GM12878 (cell line): Measurements from ENCODE around the gene EEF2KMT. TPM values are rescaled to one million over a fixed set of nuclear protein-coding genes. Genes with fewer than 3 reads are reported as not detected.

Source experiments
- BMI1 ChIP-seq: fragments of 450-650 bp; IDR thresholded peaks from 2 replicates; pipeline ENCODE4 v1.6.1; 2016; ENCODE audit warnings: mild to moderate bottlenecking, moderate library complexity, borderline replicate concordance
- E2F8 ChIP-seq: fragments of 450-650 bp; IDR thresholded peaks from 2 replicates; pipeline ENCODE4 v1.6.1; 2018; ENCODE audit warnings: mild to moderate bottlenecking, low read depth, moderate library complexity; ENCODE audit not compliant: partially characterized antibody
- ELK1 ChIP-seq: IDR thresholded peaks from 2 replicates; pipeline ENCODE4 v1.6.1; 2012; ENCODE audit warnings: low read depth, low read length, improper control_type of control experiment
- TCF7 ChIP-seq: IDR thresholded peaks from 2 replicates; pipeline ENCODE4 v1.6.1; 2014; ENCODE audit warnings: antibody characterized with exemption, borderline replicate concordance
- polyA plus RNA-seq, 11 experiments: library from polyadenylated mRNA; depleted of rRNA in 4 of 11; unstranded in 6 of 11; stranded (reverse) in 5 of 11; fragments of >200 nt; fragmentation: Nextera tagmentation in 4 of 11; fragmentation: Illumina TruSeq in 1 of 11; extraction: Ambion mirVana in 4 of 11; extraction: Trizol in 1 of 11; gene quantifications; 1 replicate in 1 of 11; 2 replicates in 10 of 11; pipeline versions ENCODE4 v1.2.1 to v1.2.3, GENCODE V29; 2011 to 2016; ENCODE audit warnings: inconsistent platforms in 2 of 11, missing spikeins in 2 of 11, low read depth in 1 of 11
- total RNA-seq, 4 experiments: library from RNA; depleted of rRNA in 3 of 4; stranded (reverse); fragments of >200 nt in 3 of 4; fragmentation: Illumina TruSeq in 1 of 4; extraction: Trizol in 1 of 4; gene quantifications; 2 replicates each; pipeline versions ENCODE4 v1.2.1 to v1.2.3, GENCODE V29; 2013 to 2021
- TF ChIP-seq, protein P1 (sequence below): fragments of 450-650 bp; IDR thresholded peaks from 2 replicates; pipeline ENCODE4 v1.6.1; 2017; ENCODE audit warnings: mild to moderate bottlenecking, moderate library complexity
- TF ChIP-seq, protein P2 (sequence below): fragments of 450-650 bp; IDR thresholded peaks from 2 replicates; pipeline ENCODE4 v1.6.1; 2018; ENCODE audit warnings: borderline replicate concordance, mild to moderate bottlenecking; ENCODE audit not compliant: partially characterized antibody

The EEF2KMT gene
- total and polyA plus RNA-seq, 10 of the 15 experiments (the other 5 are each of a cell fraction or from before 2014, with no cell fraction given), result 3.8 to 28.1 (median 14.3) TPM

GRCh38 chr16:5064915-5065314, 32.7 kb downstream of the EEF2KMT start (continued):
- no peak for TF ChIP-seq E2F8
- no peak for TF ChIP-seq BMI1
- TF ChIP-seq TCF7, result no peak
- TF ChIP-seq, protein P1, sequence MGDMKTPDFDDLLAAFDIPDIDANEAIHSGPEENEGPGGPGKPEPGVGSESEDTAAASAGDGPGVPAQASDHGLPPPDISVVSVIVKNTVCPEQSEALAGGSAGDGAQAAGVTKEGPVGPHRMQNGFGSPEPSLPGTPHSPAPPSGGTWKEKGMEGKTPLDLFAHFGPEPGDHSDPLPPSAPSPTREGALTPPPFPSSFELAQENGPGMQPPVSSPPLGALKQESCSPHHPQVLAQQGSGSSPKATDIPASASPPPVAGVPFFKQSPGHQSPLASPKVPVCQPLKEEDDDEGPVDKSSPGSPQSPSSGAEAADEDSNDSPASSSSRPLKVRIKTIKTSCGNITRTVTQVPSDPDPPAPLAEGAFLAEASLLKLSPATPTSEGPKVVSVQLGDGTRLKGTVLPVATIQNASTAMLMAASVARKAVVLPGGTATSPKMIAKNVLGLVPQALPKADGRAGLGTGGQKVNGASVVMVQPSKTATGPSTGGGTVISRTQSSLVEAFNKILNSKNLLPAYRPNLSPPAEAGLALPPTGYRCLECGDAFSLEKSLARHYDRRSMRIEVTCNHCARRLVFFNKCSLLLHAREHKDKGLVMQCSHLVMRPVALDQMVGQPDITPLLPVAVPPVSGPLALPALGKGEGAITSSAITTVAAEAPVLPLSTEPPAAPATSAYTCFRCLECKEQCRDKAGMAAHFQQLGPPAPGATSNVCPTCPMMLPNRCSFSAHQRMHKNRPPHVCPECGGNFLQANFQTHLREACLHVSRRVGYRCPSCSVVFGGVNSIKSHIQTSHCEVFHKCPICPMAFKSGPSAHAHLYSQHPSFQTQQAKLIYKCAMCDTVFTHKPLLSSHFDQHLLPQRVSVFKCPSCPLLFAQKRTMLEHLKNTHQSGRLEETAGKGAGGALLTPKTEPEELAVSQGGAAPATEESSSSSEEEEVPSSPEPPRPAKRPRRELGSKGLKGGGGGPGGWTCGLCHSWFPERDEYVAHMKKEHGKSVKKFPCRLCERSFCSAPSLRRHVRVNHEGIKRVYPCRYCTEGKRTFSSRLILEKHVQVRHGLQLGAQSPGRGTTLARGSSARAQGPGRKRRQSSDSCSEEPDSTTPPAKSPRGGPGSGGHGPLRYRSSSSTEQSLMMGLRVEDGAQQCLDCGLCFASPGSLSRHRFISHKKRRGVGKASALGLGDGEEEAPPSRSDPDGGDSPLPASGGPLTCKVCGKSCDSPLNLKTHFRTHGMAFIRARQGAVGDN, result no peak
- TF ChIP-seq, protein P2, sequence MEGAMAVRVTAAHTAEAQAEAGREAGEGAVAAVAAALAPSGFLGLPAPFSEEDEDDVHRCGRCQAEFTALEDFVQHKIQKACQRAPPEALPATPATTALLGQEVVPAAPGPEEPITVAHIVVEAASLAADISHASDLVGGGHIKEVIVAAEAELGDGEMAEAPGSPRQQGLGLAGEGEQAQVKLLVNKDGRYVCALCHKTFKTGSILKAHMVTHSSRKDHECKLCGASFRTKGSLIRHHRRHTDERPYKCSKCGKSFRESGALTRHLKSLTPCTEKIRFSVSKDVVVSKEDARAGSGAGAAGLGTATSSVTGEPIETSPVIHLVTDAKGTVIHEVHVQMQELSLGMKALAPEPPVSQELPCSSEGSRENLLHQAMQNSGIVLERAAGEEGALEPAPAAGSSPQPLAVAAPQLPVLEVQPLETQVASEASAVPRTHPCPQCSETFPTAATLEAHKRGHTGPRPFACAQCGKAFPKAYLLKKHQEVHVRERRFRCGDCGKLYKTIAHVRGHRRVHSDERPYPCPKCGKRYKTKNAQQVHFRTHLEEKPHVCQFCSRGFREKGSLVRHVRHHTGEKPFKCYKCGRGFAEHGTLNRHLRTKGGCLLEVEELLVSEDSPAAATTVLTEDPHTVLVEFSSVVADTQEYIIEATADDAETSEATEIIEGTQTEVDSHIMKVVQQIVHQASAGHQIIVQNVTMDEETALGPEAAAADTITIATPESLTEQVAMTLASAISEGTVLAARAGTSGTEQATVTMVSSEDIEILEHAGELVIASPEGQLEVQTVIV, result no peak
- TF ChIP-seq ELK1, result no peak
- TF ChIP-seq, all 136 proteins: peak for 0
